Fibroblast of pulmonary artery (primary cell): Measurements from ENCODE around the gene BNIP5.
A peak's percentile ranks its signal among the peaks of the same experiment; 100 is the strongest.
"Not testable (repeated sequence)": the region's sequence is repeated elsewhere in the genome, so short reads cannot be mapped to it uniquely, and the experiment has no call there.

Source experiments
- DNase-seq: peaks from one replicate; pipeline ENCODE4 v3.0.0-alpha.2; 2010; ENCODE audit warnings: low read depth
- H3K4me3 ChIP-seq: replicated peaks from 2 replicates; pipeline ENCODE4 v1.5.1; 2011; ENCODE audit warnings: low read depth, mild to moderate bottlenecking, control low read depth, low read length, moderate library complexity
- CTCF ChIP-seq: IDR thresholded peaks from 2 replicates; pipeline ENCODE4 v1.5.1; 2011; ENCODE audit warnings: mild to moderate bottlenecking, control low read depth, low read length, inconsistent platforms; ENCODE audit errors: missing control alignments

Gene BNIP5

DNA sequence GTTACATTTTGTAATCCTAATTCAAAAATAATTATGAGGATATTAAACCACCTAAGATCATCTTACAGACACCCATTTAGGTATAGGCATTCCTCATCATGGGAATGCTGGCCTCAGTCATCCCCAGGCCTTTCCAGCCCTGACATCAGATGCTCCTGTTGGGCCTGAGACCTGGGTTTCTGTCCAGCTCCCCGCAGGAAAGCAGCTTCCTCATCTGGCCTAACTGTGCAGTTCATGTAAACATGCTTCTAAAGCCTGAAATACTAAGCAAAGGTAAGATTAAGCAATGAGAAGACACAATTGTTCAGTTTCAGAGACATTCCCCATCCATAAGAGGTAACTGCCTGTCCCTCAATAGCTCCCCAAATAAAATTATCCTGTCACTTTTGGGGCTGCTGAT, 31.7 kb upstream of the BNIP5 start:
- H3K4me3 ChIP-seq: no peak overlapping the region
- TF ChIP-seq CTCF: no peak
- no peak for DNase-seq

- TF ChIP-seq CTCF: no peak
- no peak for DNase-seq
- no peak overlapping the region for H3K4me3 ChIP-seq
These were observed 31.1 kb upstream of the BNIP5 start for GRCh38 chr6:36367743-36368142.

- peak; percentile 64 for DNase-seq
- no peak overlapping the region for H3K4me3 ChIP-seq
- TF ChIP-seq CTCF: no peak
These were observed 28.2 kb upstream of the BNIP5 start for GRCh38 chr6:36364669-36365479.

GRCh38 chr6:36364061-36364635, 27.5 kb upstream of the BNIP5 start:
- DNase-seq, H3K4me3 ChIP-seq: not testable (repeated sequence)

DNA sequence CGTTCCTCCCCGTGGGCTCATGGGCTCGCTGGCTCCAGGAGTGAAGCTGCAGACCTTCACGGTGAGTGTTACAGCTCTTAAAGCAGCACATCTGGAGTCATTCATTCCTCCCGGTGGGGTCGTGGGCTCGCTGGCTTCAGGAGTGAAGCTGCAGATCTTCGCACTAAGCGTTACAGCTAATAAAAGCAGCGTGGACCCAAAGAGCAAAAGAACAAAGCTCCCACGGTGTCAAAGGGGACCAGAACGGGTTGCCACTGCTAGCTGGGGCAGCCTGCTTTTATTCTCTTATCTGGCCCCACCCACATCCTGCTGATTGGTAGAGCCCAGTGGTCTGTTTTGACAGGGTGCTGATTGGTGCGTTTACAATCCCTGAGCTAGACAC, 26.7 kb upstream of the BNIP5 start:
- DNase-seq, H3K4me3 ChIP-seq: not testable (repeated sequence)

- TF ChIP-seq CTCF: no peak
- H3K4me3 ChIP-seq: no peak overlapping the region
- peak; percentile 21 for DNase-seq
These were observed 26.1 kb upstream of the BNIP5 start for GRCh38 chr6:36362551-36363370.

DNA sequence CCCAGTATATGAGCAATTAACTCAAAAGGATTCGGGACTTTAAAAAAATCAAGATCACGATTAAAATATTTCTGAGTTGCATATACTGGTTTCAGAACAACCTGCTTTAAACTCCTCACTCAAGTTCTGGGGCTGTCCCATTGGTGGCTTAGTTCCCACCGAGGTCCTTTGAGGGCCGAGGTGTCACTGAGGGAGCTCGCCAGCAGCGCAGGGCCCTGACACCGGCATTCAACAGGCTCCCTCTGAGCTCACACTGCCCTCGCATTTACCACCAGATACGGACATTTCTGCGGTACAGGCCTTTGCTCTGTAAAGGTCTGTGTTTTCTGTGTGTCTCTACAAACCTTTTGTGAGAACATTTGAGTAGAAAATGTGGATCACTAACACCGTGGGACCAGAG, 24.4 kb upstream of the BNIP5 start:
- H3K4me3 ChIP-seq: no peak overlapping the region
- no peak for DNase-seq
- no peak for TF ChIP-seq CTCF
